HG02840 (cell line): Measurements from ENCODE around the gene CD99L2.

Source experiments
- ATAC-seq: cut with Tn5 transposase; IDR thresholded peaks from one replicate; pipeline ENCODE4 v1.9.1; 2021; ENCODE audit warnings: mild to moderate bottlenecking, moderate library complexity, moderate number of reproducible peaks; ENCODE audit not compliant: unreplicated experiment, low FRiP score

CD99L2 gene

DNA sequence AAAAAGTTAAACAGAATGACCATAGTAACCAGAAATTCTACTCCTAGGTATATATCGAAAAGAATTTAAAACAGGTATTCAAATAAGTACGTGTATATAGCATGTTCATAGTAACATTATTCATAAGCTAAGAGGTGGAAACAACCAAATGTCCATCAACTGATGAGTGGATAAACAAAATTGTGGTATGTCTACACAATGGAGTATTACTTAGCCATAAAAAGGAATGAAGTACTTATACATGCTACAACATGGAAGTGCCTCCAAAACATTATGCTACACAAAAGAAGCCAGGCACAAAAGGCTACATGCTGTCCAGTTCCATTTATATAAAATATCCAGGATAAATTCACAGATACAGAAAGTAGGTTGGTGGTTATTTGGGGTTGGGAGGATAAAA lies 76.5 kb downstream of the CD99L2 start:
- no peak for ATAC-seq

DNA sequence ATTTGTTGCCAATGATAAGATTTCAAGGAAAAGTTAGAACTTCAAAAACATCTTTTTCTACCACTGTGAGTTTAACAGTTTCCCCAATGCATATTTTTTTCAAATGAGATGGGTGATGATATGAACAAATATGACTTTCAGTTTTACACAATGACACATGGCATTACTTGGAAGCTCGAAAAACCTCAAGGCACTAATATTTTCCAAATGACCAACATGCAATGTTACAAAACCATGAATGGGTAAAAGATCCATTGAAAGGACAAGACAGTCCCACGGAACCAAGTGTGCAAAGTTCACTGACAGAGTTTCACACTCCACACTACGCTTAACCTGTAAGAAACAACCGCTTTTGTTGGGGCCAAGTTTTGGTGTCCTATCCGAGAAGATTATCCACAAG lies 84.5 kb downstream of the CD99L2 start:
- no peak for ATAC-seq

DNA sequence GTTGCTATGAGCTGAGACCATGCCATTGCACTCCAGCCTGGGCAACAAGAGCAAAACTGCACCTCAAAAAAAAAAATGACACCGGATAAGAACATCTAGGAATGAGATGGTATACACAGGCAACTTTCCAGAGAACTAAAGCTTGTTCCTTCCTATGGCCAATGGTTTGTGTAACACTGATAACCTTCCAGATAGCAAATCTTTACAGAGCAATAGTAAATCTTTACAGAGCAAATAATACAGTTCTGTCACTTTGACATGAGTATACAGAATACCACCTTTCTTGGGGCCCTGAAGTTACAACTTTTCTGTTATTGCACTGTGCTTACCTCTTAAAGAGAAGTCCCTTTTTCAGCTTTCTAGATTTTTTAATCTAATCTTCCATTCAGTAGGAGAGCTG lies 91.6 kb downstream of the CD99L2 start:
- ATAC-seq: no peak

DNA sequence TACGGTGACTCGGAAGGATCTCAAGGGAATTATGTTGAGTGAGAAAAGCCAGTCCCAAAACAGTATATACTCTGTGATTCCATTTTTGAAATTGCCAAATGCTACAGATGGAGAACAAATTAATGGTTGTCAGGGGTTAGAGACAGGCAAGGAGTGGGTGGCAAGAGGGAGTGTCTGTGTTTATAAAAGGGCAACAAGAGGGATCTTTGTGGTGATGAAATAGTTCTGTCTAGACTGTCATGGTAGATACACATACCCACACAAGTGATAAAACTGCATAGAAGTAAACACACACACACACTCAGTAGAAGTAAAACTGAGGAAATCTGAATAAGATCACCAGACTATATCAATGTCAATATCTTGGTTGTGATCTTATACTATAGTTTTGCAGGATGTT lies 92.7 kb downstream of the CD99L2 start:
- ATAC-seq: no peak

DNA sequence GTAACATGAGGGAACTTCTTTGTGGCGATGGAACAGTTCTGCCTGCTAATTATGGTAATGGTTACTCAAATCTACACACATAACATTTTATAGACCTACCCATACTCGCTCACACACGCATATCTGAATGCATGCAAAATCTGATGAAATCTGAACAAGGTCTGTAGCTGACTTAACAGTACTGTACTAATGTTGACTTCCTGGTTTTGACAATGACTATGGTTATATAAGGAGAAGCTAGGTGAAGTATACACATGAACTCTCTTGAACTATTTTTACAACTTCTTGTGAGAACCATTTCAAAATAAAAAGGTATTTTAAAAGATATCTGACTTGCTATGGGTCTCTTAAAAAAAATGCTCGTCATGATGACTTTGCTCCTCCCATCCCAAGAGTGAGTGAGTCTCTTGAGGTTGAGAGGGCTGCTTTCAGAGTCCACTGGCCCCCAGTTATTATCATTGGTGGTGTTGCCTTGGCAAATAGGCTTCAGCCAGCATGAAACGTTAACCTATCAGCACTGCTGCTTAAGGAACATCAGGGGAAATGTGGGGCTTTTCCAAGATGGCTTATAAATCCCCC lies 105.4 kb downstream of the CD99L2 start:
- no peak for ATAC-seq

DNA sequence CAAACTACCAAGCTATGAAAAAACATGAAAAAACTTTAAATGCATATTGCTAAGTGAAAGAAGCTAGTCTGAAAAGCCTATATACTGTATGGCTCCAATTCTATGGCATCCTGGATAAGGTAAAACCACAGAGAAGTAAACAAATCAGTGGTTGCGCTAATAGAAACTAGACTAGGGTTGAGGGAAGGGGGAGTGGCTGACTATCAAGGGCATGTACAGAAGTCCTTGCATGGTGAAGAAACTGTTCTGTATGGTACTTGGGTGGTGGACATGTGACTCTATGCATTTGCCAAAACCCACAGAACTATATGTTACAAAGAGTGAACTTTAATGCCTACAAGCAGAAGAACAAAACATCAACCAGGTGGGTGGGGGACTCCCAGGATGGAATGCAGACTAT lies 108.4 kb downstream of the CD99L2 start:
- ATAC-seq: no peak

DNA sequence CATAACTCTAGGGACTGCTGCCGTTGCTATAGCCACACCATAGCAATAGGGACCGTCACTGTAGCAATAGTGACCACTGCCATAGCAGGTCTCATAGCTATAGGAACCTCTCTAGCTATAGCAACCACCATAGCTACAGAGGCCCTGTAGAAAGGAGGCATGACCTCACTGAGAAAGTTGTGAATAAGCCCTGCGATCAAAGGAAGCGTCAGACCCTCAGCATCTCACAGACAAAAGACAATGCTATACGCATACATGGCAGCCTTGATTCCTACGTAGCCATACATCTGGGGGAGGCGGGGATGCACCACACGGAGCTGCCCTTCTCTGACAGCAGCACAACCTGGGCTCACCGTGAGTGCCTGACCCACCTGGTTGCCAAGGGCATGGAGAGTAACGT lies 116.8 kb downstream of the CD99L2 start:
- ATAC-seq: no peak

DNA sequence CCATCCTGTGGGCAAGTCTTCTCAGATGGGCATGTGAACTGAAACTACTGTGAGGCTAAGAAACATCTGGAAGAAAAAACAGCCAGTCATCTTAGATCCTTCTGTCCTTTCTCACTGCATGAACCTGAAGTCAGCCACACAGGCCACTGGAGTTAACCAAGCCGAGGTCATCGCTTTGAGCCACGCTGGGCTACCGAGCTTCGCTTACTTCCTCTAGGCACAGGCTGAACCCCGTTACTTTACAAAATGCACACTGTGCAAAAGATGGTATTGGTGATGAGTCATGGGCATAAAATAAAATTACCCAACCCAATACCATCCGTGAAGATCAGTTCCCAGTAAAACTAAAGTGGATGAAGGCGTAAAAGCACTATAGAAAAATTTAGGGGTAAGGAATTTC lies 119.1 kb downstream of the CD99L2 start:
- no peak for ATAC-seq

DNA sequence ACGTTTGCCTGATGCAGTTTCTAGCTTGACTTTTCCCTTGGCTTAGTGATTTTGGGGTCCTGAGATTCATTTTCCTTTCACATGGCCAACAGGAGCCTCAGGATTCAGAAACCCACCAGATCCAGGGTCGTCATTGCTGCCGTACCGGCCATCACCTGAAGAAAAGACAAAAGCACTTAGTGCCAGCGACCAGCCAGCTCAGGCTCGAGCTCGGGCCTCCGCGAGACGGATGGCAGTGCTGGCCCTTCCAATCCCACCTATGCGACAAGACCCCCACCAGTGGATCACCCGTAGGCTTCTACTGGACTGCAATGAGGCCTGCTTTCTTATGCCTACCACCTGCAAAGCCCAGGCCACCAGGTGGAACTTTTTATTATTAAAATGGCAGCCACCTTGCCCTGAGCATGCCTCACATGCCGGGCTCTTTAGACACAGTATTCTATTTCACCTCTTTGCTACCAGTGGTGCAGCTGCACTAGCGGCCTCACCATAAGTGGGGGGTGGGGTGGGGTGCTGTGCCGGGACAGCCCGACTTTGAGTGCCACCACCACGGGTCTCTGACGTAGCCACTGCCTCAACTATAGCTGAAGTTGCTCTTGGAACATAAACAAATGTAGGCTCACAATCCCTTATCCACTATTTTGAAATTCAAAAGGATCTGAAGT lies 121.0 kb downstream of the CD99L2 start:
- no peak for ATAC-seq

DNA sequence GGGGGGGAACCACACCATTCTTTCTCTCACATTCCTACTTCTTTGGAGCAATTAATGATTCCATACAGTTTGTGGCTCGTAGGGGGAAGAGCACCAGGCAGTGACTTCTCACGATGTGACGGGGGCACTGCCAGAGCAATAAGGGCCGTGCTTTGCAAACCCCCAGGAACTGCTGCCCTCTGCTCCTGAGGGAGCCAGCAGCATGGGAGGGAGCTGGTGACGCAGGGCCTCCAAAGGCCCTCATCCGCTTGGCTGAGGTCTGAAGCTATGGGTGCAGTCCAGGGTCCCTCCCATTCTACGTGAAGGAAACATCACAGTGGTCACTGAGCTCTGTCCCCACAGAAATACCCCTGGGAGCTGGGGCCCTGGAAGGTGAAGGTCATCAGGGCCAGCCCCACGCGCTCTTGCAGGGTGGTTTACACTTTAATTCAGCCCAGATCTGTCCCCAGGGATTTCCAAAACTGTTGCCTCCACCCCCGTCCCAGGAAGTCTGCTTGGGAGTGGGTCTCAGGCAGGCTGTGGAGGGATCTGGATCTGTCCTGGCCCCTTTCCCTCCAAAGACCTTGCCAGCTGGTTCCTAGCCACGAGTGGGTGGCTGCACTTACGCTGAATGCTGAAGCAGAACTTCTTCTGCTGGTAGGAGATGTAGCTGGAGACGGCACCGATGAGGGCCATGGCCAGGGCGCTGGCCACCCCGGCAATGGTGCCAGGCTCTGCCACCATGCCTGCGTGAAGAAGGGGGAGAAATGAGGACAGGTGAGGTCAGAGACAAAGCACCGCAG lies 122.7 kb downstream of the CD99L2 start:
- no peak for ATAC-seq

DNA sequence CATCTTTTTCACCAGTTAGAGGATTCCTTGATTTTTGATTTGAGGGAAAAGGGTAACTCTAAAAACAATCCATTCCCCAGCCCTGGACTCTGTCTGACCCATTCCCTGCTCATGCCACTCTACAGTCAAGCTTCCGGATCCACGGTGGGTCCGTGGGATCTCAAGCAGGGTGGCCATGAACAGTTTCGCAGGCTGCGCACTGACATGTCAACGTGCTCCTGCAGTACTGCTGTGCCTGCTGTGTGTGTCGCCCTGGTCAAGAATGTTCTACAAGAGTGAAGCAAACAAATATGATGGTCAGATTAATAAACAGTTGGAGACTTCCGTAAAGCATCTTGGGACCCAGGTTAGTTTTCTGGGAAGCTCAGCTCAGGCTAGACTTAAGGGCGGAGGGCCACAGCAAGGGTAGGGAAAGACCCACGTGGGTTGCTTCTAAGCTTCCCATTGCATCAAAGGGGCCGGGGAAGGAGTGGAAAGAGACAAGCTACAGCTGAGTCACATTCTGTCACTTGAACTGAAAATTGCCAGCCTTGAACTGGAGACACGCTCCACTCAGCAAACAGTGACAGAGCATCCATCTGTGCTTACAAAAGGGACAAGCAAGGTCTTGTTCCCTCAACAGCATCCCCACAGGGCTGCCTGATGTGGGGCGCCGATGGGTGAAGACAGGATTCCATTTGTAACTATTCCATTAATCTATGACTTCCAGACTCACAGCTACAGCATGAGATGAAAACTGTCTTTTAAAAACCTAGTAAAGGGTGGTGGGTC lies 123.5 kb downstream of the CD99L2 start:
- no peak for ATAC-seq

DNA sequence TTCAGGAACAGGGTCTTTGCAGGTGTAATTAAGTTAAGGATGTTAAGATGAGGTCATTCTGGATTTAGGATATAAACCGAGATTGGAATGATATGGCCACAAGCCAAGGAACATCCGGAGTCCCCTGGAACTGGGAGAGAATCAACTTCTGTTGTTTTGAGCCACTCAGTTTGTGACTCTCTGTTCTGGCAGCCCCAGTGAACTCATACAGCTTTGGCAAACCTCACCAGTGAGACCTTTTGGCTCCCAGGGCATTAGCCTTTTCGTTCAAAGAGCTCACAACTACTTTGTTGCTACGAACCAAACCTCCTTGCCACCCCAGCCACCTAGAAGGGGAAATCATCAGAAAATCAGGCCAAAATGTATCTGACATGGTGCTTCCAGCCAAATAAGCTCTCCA lies 124.8 kb downstream of the CD99L2 start:
- no peak for ATAC-seq

DNA sequence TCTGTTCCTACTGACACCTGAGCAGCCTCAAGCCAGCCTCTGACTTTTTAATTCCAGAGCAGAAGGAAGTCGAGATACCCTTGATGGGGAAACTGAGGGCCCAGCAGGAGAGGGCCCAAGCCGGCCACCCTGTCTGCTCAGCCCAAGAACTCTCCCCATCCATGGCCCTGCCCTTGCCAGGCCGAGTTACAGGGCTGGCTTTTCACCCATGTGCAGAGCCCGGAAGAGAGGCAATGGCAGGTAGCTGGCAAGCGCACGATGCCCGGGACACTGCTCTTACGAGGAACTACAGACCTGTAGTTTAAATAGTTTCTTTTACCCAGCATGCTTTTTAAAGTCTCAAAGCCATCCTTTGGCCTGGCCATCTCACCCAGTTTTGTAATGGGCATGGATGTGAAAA lies 125.4 kb downstream of the CD99L2 start:
- no peak for ATAC-seq

DNA sequence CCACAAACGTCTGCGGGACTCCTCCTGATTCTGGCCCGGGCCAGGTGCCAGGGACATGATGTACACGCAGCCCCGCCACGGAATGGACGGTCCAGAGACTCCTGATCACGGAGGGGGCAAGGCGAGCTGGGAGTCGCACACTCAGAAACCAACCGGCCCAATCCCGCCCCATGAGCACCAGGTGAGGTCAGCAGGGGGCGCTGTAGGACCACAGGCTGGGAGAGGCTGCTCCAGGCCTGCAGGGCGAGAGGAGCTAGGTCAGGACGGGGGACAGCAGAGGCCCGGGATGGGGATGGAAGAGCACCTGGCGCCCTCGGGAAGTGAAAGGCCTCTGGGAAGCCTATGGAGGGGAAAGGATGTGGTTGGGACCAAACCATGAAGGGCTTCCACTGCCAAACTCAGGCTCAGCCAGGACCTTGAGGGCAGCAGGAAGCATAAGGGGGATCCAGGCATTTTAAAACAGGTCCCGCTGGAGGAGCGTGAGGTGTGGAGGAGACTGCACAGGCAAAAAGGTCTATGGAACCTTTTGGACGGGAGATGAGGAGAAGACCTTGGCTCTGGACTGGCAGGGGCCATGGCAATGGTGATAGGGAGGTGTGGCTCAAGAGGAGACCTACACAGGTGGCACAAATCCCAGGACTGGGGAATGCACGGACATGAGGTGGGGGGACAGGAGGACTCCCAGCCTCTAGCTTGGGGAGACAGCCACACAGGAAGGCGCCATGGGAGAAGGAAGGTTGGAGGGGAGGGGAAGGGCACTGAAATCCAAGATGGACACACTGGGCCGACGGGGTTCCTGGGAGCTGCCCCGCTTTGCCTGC lies 126.1 kb downstream of the CD99L2 start:
- no peak for ATAC-seq

DNA sequence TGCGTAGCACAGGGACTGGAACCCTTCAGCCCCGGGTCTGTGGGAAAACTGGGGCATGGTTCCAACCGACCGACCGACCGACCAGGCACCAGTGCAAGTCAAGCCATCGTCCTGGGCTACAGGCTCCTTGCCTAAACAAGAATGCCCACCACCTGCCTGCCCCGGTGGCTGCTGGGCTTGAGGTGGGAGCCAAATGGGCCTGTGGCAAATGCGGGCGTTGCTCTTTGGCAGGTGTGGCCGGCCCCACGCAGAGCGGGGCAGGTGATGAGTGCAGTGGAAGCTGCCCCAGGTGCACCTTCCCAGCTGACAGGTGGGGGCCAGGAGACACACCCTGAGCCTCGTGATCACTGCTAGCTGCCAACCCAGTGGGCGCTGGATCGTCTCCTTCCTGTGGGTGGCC lies 127.4 kb downstream of the CD99L2 start:
- no peak for ATAC-seq

DNA sequence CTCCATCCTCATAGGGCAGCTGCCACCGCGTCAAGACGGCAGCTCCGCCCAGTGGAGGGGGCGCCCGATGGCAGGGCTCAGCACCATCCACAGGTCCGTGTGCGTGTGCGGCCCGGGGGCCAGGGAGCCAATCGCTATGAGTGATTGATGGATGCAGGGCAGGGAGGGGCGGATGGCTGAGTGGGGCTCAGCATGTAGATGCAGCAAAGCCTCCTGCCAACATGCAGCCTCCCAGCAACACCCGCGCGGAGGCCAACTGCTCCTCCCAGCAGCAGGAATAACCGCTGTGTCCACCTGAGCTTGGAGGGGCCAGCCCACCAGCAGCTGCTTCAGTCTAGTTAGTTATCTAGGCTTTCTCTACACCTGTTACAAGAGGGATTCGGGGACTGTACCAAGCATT lies 127.8 kb downstream of the CD99L2 start:
- ATAC-seq: no peak

DNA sequence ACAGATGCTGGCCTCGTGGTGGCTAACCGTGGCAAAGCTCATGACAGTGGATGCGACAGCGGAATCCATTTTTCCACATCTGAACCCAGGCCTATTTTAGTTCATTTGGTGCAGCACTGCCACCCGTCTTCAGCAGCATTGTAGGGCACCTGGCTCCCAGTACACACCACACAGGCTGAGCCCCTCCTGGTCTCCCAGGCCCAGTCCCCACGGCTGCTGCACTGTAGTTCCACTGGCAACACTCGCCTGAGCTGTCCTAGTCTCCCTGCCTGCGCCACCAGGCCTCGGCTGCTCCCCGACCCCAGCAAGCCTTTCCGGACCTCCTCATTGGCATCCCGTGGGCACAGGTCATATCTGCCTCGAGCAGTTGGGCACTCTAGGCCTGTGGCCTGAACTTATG lies 129.1 kb downstream of the CD99L2 start:
- ATAC-seq: no peak

DNA sequence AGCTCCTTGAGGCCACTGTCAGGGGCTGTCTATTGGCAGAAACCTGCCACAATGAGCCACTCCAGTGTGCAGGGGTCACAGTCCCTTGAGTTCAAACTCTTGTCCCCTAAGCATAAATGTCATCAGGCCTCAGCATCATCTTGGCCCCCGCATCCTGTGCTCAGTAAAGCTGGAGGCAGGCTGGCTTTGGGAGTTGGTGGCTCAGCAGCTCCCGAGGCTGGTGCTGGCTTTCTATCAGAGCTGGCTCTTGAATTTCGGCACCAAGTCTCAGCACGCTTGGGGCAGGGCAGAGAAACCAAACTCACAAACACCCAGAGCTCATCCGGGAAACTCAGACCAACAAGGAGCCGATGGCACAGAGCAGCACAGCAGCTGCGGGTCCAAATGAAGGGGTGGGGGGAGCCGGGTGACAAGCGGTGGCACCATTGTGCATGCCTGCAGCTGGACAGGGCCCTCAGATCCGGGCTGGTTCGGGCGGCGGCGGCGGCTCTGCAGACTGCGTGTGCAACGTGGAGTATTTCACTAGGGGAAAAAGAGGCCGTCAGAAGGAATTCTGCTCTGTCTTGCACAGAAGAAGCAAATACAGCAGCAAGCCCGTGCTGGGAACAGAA lies 129.8 kb downstream of the CD99L2 start:
- ATAC-seq: no peak

DNA sequence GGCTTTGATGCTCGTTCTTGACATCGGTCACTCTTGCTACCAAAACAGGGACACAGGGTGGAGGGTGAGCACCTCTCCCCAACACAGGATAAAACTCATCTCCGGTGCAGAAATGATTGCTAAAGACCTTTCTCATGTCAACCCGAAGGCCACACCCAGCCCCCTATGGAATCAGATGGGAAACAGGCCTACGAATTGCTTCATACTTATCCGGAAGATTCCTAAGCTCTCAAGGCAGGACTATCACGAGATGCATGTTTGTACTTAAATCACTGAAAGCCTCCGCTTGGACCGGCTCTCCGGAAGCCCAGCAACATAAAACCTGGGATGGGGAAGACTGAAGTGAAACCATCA lies 130.4 kb downstream of the CD99L2 start:
- no peak for ATAC-seq
